HG02623 (cell line): Measurements from ENCODE around the gene FOXO3.

Source experiments
- ATAC-seq: cut with Tn5 transposase; IDR thresholded peaks from one replicate; pipeline ENCODE4 v1.9.1; 2021; ENCODE audit warnings: moderate library complexity; ENCODE audit not compliant: unreplicated experiment

FOXO3 gene

DNA sequence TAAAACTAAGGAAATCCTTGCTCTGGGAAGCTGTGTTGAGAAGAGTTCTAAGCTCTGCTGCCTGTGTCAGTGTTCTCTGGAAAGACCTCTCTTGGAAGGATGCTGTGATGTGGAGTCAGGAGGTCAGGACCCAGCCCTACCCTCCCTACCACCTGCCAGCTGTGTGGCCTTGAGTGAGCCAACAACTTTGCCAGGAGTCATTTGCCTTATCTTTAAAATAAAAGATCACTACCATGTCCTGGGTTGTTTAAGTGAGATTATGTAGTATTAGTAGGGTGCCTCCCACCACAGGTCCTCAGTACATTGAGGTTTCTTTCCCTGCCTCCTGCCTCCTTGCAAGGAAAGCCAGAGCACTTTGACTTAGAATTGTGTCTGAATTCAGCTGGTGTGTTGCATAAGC is 64.9 kb downstream of the FOXO3 start:
- no peak for ATAC-seq

DNA sequence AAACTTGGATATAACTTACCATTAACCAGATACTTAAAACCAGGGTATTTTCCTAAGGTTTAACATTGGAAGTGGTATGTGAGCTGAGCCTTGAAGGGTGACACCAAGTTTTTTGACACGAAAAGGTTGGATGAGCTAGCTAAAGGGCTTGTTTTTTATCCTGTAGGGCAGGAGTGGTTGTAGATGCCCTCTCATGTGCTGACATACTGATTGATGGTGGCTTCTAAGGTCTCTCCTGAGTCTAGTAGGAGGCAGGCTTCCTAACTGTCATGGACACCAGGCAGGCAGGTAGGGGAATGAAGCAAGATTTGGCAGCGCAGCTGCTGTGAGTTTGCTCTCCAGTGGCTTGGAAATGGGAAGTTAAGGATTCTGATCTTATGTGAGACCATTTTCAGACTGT is 66.1 kb downstream of the FOXO3 start:
- no peak for ATAC-seq

DNA sequence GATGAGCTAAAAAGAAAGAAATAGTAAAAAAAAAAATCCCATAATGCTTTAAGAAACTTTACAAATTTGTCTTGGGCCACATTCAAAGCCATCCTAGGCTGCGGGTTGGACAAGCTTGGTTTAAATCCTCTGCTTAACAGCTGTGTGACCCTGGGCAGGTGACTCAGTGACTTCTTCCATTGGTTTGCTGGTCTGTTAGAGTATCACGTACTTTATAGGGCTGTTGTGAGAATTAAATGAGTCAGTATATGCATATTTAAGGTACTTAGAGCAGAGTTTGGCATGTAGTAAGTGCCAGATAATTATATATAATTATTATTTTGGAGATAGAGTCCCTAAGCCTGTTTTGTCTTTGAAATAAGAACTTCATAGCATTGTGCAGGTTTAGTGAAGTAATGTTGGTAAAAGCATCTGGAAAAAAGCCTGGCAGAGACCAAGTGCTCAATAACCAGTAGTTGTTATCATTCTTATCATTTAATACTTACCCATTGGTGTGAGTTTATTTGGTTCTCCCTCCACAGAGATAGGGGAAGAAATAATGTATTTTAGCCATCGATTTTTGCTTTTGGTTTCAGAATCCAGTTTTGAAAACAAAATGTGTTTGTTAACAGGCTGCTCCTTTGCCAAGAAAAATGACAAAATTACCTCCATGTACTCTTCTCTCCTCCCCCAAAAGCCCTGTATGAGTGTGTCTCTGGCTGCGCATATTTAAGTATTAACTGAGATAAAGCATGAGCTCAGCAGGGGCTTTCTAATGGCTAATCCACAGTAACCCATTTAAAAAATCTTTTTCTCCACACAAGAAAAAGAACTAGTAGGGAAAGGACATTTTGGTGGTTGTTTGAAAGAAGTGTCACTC is 67.2 kb downstream of the FOXO3 start:
- ATAC-seq: no peak

DNA sequence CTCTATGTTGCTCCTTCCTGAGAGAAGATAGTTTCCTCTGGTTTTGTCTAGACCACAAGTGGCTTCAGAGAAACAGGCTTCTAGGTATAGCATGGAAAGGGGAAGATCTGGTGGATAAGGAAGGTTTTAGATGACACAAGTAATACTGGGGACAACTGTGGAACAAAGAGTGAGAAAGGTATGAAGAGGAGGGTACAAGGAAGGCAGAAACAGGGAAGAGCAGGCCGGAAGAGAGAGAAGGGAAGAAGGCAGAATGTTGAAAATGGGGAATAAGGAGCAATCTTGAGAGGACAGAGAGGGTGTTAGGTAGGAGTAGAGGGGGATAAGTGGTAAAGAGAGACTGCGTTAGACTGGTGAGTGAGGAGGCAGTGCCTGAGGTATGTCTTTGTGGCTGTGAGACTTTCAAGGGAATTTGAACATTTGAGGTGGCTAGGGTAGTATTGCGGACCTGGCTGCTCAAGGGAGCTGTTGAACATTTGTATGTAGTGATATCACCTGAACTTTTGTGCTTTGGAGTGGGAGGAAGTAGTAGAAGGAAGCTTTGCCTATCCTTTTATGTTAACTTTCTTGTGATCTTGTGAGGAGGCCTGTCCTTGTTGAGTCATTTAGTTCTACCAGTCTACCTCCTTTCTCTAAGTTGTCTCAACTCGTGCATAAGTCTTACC is 69.5 kb downstream of the FOXO3 start:
- no peak for ATAC-seq

DNA sequence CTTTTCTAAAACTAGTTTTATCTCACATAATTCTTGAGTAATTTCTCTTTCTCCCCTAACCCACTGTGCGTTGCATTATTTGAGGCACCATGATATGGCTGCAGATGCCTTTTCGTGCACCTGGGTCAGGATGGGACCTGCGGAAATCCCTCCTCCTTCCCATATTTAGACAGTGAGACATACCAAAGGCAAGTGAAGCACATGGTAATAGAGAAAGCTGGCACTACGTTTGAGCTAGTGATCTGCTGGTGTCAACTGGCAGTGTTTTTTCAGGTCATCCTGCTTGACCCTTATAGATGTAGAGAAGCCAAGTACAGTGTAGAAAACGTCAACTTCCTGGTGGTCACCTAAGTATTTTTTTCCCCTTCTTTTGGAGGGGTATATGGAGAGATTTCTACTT is 71.7 kb downstream of the FOXO3 start:
- ATAC-seq: no peak

DNA sequence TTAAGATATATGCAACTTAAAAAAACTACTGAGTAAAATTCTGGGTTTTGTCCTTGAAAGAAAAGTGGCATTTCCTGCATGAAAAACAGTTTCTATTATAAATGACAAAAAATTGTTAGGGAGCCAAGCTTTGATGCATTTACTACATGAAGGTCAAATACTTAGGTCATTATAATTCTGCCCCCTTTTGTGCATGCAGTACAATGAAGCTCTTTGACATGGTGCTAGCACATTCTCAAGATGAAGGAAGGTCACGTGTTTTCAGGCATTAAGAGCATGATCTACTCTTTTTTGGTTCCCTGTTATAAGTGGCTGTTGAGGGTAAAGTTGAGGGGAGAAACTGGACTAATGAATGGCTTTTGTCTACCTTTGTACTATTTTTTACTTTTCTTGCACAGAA is 72.7 kb downstream of the FOXO3 start:
- no peak for ATAC-seq

DNA sequence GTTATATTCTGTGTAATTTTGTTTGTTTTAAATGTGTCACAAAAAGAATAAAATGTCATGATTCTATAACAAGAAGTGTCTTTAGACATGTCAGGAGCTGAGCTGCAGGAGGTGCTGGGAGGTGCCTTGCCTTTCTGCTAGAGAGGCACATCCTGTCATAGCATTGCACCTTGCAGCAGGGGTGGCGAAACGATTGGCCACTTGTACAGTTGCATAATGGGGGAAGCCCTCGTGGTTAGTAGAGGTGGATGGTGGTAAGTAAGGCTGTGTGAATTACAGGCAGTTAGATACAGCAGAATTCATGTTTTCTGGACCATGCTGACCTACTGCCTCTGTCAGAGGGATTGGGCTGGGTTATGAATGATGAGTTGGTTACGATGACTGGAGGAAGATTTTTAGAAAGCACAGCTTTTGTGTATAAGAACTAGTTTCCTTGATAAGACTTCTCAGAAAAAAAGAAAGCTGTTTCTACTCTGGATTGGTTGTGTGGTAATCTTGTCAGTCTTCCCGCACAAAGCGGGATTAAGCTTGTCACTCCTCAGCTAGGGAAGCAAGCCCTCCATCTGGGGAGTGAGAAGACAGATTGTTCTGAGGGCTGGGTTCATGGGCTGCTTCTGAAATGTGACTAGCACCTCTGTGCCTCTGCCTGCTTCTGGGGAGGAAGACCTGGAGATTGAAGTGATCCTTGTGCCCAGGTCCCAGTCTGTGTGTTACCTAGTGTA is 74.9 kb downstream of the FOXO3 start:
- no peak for ATAC-seq

DNA sequence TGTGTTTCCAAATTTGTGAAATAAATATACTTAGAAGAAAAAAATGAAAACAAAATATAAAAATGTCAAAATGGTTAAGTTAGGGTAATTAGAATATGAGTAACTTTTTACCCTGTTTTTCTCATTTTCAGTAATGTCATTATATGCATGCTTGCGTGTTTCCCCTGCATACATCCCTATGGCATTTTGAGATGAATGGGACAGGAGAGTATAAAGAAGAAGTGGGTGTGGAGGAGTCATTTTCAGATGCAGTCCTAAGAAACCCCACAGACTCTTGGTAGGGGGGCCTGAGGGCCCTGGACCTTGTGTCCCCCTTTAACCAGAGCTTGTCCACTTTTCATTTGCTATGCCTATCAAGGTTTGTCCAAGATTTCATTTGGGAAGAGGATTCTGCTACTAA is 77.2 kb downstream of the FOXO3 start:
- ATAC-seq: no peak

DNA sequence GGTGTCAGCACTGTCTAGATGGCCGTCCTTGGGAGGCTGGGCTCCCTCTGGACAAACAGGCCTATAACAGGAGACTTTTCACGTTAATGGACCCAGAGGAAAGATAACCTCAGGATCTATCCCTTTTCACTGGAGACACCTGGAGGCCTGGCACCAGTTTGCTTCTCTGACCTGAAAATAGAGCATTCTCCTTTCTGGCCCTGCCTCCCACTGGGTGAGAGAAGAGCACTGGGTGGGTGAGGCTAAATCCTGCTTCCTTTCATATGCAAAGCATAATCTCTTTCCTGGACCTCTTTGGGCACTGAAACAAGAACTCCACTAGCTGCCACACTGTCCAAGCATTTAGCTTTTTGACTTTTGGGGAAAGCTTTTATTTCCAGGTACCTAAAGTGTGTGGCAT is 78.3 kb downstream of the FOXO3 start:
- no peak for ATAC-seq

DNA sequence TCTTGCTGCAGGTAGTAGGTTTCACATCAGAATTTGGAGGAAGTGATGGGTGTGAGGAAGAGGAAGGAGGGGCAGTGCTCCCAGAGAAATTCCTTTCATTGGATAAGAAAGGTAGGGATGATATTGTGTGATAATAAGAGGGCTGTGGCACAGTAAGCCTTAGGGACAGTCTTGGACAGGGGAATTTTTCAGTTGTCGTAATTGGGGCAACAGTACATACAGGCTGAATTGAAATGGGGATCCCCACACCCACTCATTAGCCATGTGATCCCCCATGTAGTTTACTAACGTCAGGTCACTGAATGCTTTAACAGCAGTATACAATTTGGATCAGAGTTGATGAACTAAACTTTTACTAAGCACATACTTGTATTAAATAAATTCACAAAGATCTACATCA is 79.4 kb downstream of the FOXO3 start:
- ATAC-seq: no peak

DNA sequence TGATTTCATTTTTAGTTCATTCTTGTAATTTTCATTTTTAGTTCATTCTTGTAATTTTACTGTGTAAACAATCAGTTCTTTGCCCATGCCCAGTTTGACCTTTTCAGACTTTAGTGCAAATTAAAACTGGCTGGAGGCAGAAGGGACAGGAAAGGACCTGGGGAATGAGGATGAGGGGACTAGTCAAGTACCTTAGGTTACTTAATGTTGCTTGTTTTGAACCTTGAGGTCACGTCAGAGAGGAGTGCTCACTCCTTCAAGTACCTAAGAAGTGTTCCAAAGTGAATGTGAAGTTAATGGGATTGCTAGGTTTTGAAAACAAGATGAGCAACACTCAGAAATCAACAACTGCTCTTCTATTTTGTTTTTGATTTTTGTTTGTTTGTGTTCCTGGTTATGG is 82.5 kb downstream of the FOXO3 start:
- no peak for ATAC-seq

DNA sequence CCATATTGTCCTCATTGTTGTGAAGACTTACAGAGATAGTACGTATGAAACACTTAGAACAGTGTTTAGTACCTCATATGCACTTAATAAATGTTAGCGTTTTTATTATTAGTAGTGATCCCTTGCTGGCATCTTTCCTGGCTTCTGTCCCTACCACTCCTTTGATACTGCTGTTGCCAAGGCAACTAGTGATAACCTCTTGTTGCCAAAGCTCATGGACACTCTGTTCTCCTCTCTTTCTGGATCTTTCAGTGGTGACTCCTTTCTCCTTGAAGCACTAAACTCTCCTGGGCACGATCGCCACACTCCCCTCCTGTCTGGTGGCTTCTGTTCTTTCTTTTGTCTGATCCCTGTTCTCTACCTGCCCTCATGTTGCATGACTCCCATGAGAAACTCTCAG is 83.5 kb downstream of the FOXO3 start:
- ATAC-seq: no peak

DNA sequence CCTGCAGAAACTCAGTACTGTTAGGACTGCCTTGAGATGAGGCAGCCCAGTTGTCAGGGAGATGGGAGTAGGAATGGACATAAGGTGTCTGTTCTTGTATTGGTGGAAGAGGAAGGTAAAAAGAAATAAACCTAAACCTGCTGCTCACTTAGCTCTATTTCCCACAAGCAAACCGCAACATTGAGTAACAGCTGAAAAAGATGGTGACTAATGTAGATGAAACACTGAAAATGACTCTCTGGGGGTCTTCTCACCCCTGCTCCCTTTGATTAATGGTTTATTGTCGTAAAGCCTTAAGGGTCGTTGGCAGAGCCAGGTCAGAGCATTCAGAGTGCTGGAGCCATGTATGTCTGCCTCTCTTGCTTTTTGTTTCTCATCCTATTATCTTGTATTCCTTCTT is 87.5 kb downstream of the FOXO3 start:
- no peak for ATAC-seq

DNA sequence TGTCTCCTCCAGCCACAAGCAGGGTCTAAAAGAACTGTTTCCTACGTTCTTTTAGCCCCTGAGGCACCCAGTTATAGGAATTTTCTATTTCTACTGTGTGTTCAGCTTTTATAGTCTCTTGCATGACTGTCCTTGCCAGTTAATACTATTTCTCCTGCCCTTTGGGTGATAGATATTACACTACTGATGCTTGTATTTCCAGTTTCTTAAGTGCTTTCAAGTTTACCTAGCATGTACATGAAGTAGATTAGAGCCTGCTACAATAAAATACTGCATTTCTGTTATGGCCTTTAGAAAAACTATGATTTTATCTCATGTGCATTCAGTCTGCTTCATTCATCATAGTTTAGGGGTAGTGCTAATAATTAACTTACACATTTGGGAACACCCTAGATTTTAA is 89.6 kb downstream of the FOXO3 start:
- no peak for ATAC-seq

DNA sequence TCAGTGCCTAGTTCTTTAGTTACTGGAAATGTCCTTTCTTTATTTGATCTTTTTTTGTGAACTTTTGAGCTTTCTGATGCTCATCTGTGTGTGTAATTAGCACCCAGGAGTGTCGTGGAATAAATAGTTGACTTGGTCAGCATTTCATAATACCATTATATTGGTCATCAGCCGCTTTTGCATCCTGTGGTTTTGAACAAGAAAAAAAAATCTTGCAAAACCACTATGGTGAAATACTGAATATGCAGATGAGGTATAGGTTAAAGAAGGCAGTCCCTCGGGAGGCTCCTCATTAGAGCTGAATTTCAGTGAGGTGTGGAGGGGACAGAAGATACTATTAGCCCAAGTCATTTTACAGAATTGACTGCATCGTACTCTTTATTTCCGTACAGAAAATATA is 90.1 kb downstream of the FOXO3 start:
- no peak for ATAC-seq

DNA sequence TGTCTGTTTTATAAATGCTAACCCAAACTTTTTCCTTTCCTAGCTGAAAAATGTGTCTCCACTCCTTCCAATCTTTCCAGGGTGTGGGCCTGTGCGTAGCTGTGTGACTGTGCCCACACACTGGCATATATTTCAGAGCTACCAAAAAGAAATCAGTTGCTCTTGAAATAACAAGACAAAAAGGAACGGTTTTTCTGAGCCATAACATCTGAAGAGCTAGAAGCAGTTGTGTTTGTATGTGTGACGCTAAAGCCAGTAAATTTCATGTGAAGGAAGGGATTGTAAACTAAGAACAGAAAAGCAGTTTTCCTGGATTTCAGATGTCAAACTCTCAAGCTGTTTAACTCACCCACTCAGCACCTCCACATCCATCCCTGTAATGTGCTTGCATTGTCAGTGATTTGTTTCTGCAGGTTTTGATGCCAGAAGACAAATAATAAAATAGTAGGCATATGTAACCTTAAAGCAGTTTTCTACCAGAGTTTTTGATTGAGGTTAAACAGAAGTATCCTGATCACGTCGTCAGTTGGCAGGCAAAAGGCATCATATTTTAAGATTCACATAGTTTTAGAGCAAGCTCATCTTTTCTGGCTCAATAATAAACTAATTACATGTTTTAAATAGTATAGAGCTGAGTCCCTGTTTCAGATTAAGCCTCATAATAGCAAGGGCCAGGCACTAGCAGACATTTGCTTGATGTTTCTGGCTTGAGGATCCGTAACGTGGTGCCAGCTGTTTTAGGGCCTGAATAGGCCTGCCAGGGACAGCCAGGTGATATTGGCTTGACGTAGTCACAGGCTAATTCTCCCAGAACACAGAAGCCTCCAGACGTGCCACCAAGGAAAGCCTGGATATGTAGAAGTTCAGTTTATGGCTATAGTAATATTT is 90.9 kb downstream of the FOXO3 start:
- ATAC-seq: no peak

DNA sequence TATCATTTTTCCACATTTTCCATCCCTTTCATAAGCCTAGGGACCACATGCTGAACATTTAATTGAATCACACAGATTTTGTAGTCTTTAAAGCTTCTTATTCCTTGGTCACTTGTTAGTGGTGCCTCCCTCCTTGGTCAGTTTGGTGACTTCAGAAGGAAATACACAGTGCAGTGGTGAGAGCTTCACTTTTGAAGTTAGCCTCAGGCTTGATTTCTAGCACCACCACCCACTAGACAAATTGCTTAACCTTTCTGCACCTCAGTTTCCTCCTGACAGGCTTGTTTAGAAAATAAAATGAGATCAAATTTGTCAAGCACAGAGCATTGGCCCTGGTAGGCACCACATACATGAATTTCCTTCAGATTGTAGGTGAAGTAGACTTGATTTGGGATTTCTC is 91.7 kb downstream of the FOXO3 start:
- no peak for ATAC-seq

DNA sequence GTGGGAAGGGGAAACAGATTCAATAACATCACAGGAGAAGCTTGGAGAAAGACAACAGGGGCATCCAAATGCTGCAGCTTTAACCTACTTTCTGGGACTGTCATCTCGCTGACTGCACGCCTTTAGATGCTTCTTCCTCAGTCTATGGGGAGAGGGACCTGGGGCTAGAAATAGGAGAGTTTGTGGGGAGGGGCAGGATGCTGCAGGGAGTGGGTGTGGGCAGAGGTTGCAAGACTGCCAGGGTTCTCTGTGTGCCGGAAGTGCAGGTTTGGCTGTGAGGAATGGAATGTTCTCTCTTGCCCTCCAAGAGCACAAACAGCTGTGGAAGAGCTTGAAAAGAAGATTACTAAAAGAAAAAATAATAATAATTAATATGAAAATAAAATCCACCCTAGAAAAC is 93.2 kb downstream of the FOXO3 start:
- ATAC-seq: no peak

DNA sequence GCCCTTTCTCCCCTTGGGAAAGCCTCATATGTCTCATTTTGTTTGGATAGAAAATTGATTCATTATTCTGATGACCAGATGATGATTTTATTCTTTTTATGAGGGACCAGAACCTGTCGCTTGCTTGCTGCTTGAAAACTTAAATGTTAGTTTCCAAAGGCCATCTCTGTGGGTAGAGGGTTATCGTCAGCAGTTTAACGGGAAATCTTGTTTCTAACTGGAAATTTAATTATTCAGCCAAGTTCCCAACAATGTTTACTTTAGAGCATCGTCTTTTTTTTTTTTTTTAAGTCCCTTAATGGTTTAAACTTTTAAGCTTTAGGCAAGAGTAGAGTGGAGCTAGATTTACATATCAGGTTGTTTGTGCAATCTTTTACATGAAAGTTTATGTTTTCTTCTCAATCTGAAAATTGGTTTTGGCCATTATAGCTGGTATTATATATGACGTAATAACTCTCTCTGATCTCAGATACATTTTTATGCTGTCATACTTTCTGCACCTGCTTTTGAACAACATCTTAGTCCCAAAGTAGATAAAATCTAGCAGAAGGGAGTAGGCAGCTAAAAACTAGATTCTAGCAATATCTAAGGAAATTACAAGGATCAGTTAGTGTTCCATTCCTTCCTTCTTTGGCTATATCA is 93.9 kb downstream of the FOXO3 start:
- ATAC-seq: no peak

DNA sequence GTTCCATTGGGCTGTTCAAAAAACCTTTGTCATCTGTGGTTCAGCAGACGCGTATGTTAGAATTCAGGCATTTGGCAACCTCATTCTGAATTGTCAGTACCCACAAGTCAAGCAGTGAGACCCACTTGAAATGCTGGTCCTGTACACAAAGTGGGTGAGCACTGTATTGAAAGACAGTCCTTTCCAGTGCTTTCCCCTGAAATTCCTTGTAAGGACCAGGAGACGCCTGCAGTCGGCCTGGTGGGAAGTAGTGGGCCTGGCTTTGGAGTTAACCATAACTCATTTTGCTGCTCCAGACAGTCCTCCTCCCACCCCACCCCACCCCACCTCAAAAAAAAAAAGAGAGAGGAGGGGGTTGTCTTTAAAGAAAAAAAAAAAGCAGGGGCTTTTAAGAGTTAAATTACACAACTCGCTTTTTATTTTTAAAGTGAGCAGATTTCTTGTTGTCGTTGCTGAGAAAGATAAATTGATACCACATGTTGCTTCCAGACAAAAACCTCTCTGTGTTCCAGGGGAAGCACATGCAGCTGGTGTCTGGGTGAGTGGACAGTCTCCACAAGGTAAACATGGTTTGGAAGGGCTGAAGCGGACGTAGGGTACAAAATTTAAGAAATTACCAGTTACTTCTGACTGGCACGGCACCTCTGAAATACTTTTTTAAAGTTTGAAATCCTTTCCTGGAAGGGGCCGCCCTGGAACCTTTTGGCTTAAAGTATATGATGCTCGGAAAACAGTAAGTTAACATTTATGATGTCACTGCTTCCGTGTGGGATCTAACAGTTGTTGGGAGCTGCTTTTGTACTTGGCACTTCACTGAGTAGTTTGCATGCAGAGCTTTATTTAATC is 95.3 kb downstream of the FOXO3 start:
- ATAC-seq: no peak
